GM12865 (cell line): ENCODE data around the gene CHML.

ENCODE experiments used
- DNase-seq: peaks from one replicate; pipeline ENCODE4 v3.0.0; 2010; ENCODE audit warnings: low read depth
- H3K4me3 ChIP-seq: 2 replicates; pipeline ENCODE4 v1.5.1; 2011; ENCODE audit warnings: mild to moderate bottlenecking, low read depth, low read length, control low read depth
- CTCF ChIP-seq: IDR thresholded peaks from 2 replicates; pipeline ENCODE4 v1.5.1; 2011; ENCODE audit warnings: low read length, control low read depth, low read depth, inconsistent platforms; ENCODE audit not compliant: insufficient read depth; ENCODE audit errors: missing control alignments

Gene CHML

GRCh38 chr1:241645199-241645598 lies 5.0 kb upstream of the CHML start:
- H3K4me3 ChIP-seq, result no peak overlapping the region
- no peak for TF ChIP-seq CTCF
- no peak for DNase-seq

GRCh38 chr1:241644259-241644658 lies 4.1 kb upstream of the CHML start:
- DNase-seq, result no peak
- TF ChIP-seq CTCF, result no peak
- no peak overlapping the region for H3K4me3 ChIP-seq

GRCh38 chr1:241642593-241642944 lies 2.4 kb upstream of the CHML start:
- no peak for TF ChIP-seq CTCF
- no peak overlapping the region for H3K4me3 ChIP-seq
- no peak for DNase-seq

- no peak overlapping the region for H3K4me3 ChIP-seq
- no peak for TF ChIP-seq CTCF
- DNase-seq, result no peak
These were observed 1.8 kb upstream of the CHML start for GRCh38 chr1:241641773-241642592.

- TF ChIP-seq CTCF, result no peak
- DNase-seq, result no peak
- H3K4me3 ChIP-seq, result peak overlapping the region; percentile 46
These were observed 876 bp upstream of the CHML start for GRCh38 chr1:241640867-241641622.

GRCh38 chr1:241639623-241640148 lies 483 bp downstream of the CHML start:
- H3K4me3 ChIP-seq, result peak overlapping the region; percentile 91
- no peak for TF ChIP-seq CTCF
- DNase-seq, result peak; percentile 68
